NCI-H1436 (cell line): ENCODE data around the gene RAC2.
"Not testable (repeated sequence)": the region's sequence is repeated elsewhere in the genome, so short reads cannot be mapped to it uniquely, and the experiment has no call there.

Experiments used
- DNase-seq: peaks from one replicate; lab custom pipeline; 2025; lab: John Stamatoyannopoulos, UW

RAC2 gene

GRCh38 chr22:37234736-37235711 is 9.0 kb downstream of the RAC2 start:
- no peak for DNase-seq

DNA sequence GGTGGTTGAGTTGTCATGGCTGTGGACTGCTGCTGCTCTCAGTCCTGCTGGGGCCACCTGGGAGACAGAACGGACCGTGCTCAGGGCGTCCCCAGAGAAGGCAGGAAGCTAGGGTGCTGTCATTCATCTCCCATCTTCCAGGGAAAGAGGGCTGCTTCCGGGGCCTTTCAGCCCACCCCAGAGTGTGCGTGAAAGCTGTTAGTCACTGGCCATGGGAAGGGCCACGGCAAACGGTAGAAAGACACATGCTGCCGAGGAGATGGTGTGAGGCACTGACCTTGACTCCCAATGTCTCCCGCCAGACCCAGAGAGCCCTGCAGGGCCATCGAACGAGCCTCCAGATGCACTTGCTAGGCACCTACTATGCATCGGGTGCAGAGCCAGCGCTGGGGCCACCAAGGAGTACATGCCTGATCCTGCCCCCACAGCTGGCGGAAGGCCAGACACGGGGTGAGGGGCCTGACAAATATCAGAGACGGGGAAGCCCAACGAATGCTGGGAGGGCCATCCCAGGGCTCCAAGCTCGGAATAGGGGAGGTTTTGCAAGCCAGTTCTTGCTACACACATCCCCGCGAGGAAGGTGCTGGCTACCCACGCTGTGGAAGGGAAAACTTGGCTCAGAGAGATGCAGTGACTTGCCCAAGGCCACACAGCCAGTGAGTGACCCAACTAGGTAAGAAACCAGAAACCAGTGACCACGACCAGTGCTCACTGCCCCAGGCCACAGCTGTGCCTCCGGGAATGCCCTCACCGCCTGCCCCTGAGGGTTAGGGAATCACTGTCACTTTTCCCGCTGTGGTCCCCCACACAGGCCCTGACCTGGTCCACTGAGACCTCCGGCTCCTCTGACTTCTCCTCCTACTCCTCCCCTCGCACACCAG is 10.1 kb downstream of the RAC2 start:
- DNase-seq = no peak

DNA sequence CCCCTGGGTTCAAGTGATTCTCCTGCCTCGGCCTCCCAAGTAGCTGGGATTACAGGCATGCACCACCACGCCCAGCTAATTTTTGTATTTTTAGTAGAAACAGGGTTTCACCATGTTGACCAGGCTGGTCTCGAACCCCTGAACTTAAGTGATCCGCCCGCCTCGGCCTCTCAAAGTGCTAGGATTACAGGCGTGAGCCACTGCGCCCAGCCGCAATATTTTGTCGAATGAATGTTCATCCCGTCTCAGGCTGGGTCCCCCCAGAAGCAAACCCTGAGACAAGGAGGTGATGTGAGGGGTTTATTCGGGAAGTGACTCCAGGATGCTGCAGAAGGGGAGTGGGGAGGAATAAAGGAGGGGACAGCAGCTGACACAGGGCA is 10.7 kb downstream of the RAC2 start:
- DNase-seq = not testable (repeated sequence)

DNA sequence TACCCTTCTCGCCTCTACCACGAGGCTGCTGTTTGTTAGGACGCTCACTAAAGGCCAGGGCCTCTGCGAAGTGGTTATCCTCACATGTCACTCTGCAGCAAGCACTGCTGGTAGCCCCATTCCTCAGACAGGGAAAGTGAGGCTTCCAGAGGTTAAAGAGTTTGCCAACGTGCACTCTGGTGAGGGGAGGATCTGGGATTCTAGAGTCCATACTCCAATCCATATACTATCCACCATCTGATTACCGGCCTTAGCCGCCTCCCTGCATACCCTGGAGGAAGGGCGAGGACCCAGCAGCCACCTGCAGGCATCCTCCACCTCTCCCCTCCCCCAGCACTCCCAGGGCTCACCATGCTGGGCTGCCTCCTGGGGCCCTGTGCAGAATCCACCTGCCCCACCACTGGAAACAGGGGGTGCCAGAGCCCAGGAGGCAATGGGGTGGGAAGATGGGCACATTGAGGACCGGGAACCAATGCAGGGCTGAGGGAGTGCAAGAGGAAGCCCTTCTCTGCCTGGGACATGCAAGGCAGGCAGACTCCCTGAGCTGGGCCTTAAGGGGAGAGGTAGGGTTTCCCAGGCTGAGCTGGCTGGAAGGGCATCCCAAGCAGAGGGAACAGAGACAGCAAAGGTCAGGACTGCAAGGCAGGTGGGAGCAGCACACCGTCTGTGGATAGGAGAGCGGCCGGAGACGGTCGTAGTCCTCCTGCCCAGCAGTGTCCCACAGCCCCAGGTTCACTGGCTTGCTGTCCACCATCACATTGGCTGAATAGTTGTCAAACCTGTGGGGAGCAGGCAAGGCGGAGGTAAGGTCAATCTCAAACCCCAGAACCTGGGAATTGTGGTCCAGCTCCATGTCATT is 11.7 kb downstream of the RAC2 start:
- no peak for DNase-seq

DNA sequence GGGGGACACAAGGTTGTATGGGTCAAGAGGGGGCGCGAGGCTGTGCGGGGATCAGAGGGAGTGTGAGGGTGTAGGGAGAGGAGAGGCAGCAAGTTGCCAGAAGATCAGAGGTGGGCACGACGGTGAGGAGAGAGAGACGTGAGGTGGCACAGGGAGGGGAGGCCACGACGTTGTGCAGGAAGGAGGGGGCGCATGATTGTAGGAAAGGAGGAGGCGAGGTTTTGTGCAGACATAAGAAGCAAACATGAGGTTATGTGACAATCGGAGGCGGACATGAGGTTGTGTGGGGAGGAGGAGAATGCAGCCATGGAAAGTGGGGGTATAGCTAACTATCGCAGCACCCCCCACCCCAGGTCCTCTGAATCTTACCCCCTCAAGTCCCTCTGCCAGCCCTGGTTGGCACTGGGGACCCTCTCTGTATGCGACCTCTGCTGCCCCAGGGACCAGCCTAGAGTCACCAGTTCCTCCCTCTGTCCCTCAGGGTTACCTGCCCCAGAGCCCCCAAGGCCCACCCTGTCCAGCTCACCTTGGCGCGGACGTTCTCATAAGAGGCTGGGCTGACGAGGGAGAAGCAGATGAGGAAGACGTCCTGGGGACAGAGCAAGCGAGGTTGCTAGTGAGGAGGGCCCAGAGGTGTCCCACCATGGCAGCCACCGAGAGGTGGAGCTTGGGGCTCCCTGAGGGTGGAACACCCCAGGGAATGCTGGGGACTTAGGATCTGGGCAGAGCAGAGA is 12.5 kb downstream of the RAC2 start:
- no peak for DNase-seq

DNA sequence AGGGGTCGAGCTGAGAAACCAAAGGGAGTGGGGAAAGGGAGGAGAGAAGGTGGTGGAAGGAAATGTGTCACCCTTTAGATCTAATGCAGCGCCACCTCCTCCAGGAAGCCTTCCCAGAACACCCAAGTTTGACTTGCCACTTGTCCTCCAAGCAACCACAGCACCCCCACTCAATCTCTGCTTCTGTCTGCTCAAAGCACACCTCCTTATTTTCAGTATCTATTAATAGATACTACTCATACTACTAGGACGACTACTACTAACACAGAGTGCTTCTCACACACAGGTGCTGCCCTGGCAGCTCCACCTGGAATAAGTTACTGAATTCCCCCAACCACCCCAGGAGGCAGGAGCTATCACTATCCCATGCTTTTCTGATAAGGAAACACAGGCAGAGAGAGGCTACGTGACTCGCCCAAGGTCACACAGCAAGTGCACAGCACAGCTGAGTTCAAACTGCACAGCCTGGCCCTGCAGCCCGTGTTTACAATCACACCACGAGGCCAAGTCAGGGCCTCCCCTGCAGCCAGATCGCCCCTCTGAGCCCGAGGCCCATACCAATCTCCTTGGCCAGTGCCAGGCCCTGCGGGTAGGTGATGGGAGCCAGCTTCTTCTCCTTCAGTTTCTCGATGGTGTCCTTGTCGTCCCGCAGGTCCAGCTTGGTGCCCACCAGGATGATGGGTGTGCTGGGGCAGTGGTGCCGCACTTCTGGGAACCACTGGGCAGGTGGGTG is 13.2 kb downstream of the RAC2 start:
- no peak for DNase-seq

GRCh38 chr22:37229805-37230672 is 14.0 kb downstream of the RAC2 start:
- DNase-seq = no peak

- DNase-seq = no peak
Measured at GRCh38 chr22:37229012-37229804, 14.9 kb downstream of the RAC2 start.

DNA sequence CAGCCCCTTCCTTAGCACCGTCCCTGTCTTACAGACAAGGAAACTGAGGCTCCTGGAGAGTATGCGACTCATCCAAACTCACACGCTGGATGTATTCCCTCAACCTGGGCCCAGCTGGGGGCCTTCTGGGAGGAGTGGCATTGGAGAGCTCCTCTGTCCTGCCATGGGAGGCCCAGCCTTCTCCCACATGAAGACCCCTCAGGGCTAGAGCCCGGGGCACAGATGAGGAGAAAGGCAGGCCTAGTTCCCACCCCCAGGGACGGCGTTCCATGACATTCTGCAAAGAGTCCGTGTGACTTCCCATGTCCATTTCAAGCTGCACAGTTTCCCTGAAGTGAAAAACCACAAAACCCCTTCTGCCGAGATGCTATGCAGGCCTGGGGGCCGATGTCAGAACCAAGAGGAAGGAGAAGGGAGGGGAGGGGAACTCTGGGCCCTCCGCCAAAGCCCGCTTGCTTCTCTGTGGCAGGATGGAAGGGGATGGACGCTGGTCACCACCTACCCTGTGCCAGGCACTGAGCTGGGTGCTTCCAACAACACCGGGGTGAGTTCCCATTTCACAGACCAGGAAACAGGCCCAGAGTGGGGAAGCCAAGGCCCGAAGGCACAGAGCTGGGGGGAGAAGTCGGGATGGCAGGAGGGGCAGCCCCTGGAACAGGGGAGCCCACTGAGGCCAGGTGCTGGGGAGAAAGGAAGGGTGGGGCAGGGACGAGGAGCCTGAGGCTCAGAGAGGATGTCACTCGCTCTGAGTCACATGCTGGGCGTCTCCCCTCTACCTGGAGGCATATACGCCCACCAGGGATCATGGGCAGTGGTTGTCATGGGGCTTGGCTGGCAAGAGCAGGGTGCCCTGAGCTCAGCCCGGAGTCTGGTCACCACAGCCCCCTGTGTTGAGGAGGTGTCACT is 15.7 kb downstream of the RAC2 start:
- no peak for DNase-seq

GRCh38 chr22:37226514-37226913 is 17.6 kb downstream of the RAC2 start:
- no peak for DNase-seq

DNA sequence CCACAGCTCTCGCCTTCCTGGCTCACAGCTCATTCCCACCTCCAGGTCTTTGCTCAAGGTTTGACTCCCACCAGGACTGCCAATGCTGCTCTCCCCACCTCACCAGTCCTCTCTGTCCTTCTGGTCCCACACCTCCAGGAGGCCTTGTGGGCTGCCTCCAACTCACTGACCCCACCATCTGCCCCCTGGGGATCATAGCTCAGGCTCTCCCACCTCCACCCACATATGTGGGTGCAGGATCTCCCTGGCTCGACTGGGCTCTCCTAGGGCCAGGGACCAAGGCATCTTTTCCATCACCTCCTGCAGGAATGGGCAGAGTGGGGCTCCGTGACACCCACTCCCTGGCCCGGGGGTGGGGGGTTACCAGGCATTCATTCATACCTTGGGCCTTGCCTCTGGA is 18.0 kb downstream of the RAC2 start:
- DNase-seq = no peak

DNA sequence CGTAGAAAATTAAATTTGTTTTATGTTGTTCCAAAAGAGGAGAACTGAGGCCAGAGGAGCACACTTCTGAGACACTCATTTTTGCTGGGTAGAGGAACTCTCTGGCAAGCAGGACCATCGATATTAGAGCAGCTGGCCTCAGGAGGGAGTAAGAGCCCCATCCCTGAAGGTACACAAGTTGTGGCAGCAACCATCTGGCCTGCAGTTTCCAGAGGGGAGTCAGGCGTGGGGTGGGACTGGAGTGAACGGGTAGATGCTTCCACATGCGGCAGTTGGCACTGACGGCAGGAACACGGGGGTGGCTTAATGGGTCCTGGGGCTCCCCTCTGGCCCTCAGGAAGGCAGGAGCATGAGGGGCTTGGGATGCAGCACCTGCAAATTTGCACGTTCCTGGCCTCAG is 18.6 kb downstream of the RAC2 start:
- DNase-seq = no peak

DNA sequence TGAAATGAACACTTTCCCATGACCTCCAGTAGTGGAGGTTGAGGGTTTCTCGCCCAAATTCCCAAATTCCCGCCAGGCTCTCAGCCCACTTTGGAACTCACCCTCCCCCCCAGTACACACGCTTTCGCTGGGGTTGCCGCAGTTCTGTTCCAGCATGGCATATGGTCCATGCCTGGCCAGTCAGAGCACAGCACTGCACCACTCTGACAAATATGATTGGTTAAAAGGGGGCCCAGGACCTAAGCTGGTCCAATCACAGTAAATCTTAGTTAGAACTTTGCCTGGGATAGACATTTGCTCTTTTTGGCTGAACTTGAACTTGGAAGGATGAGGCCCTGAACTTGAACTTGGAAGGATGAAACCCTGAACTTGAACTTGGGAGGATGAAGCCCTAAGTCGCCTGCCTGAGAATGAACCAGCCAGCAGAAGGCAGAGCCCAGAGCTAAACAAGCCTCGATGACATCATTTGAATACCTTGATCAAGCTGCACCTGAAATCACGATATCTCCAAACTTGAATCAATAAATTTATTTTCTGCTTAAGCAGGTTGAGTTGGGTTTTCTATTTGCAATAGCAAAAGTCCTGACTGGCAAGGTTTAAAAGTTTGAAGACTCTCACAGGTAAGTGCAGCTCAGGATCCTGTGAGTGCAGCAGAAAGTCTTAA is 19.2 kb downstream of the RAC2 start:
- no peak for DNase-seq

- DNase-seq = no peak
Measured at GRCh38 chr22:37223965-37224551, 20.0 kb downstream of the RAC2 start.

DNA sequence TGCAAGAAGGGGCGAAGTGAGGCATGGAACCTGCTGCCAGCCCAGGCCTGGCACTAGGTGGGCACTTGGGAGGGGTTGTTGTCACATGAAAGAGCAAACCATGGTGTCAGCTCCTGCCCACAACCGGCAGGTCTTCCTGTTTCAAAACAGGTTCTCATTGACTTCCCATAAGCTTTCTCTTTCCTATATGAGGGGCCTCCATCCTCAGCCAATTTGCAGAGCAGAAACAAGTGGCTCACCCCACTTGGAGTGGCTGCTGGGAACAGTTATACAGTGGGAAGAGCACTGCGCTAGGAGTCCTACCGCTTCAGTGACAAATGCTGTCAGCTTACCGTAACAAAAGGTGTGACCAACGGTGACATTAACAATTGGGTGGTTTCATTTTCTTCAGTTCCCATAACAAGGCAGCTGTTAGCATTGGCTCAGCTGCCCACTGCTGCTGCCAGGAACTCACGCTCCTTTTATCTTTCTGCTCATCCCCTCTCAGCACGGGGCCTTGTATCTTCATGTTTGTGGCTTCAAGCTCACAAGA is 21.6 kb downstream of the RAC2 start:
- DNase-seq = no peak
